ENCODE data around the gene SPATA25.

The SPATA25 gene

GRCh38 chr20:45848421-45848820 lies 39.0 kb downstream of the SPATA25 start:
- TF ChIP-seq USF1 (IDR thresholded peaks at IDR 0.05) (no peak), YY1 (IDR thresholded peaks at IDR 0.05; ENCODE audit: low read depth) (no peak), ZBTB7A (IDR thresholded peaks at IDR 0.05; ENCODE audit: low read depth) (no peak), EP300 (IDR thresholded peaks at IDR 0.05; ENCODE audit: borderline replicate concordance) (no peak), CREB1 (IDR thresholded peaks at IDR 0.05; ENCODE audit: low read depth) (no peak), TAF1 (IDR thresholded peaks at IDR 0.05; ENCODE audit: low read depth) (no peak), TEAD4 (IDR thresholded peaks at IDR 0.05) (no peak), FOXM1 (IDR thresholded peaks at IDR 0.05; ENCODE audit: borderline replicate concordance, low read depth) (no peak), MAX (IDR thresholded peaks at IDR 0.05) (no peak), RAD21 (IDR thresholded peaks at IDR 0.05; ENCODE audit: low read depth) (no peak)

- TF ChIP-seq NFIC (IDR thresholded peaks at IDR 0.05) (no peak), TEAD4 (IDR thresholded peaks at IDR 0.05) (no peak), REST (IDR thresholded peaks at IDR 0.05; ENCODE audit: low read depth) (no peak), RAD21 (IDR thresholded peaks at IDR 0.05; ENCODE audit: low read depth) (no peak), ZBTB7A (IDR thresholded peaks at IDR 0.05; ENCODE audit: low read depth) (no peak), USF1 (IDR thresholded peaks at IDR 0.05) (no peak), TCF12 (IDR thresholded peaks at IDR 0.05; ENCODE audit: low read depth) (no peak), YY1 (IDR thresholded peaks at IDR 0.05; ENCODE audit: low read depth) (no peak), FOXM1 (IDR thresholded peaks at IDR 0.05; ENCODE audit: borderline replicate concordance, low read depth) (no peak), CEBPB (IDR thresholded peaks at IDR 0.05) (no peak), EGR1 (IDR thresholded peaks at IDR 0.05) (no peak), EP300 (IDR thresholded peaks at IDR 0.05; ENCODE audit: borderline replicate concordance) (no peak), TAF1 (IDR thresholded peaks at IDR 0.05; ENCODE audit: low read depth) (no peak), CREB1 (IDR thresholded peaks at IDR 0.05; ENCODE audit: low read depth) (no peak), MAX (IDR thresholded peaks at IDR 0.05) (no peak)
Observed at GRCh38 chr20:45845452-45845851, 42.0 kb downstream of the SPATA25 start.

- no peak for TF ChIP-seq NFIC (IDR thresholded peaks at IDR 0.05)
- no peak for TF ChIP-seq USF1 (IDR thresholded peaks at IDR 0.05)
- TF ChIP-seq TEAD4 (IDR thresholded peaks at IDR 0.05) = no peak
- TF ChIP-seq TCF12 (IDR thresholded peaks at IDR 0.05; ENCODE audit: low read depth) = no peak
- no peak for TF ChIP-seq RAD21 (IDR thresholded peaks at IDR 0.05; ENCODE audit: low read depth)
- TF ChIP-seq EP300 (IDR thresholded peaks at IDR 0.05; ENCODE audit: borderline replicate concordance) = no peak
- TF ChIP-seq CEBPB (IDR thresholded peaks at IDR 0.05) = no peak
- TF ChIP-seq FOXM1 (IDR thresholded peaks at IDR 0.05; ENCODE audit: borderline replicate concordance, low read depth) = no peak
- TF ChIP-seq ZBTB7A (IDR thresholded peaks at IDR 0.05; ENCODE audit: low read depth) = no peak
- no peak for TF ChIP-seq EGR1 (IDR thresholded peaks at IDR 0.05)
- no peak for TF ChIP-seq TAF1 (IDR thresholded peaks at IDR 0.05; ENCODE audit: low read depth)
- no peak for TF ChIP-seq REST (IDR thresholded peaks at IDR 0.05; ENCODE audit: low read depth)
- no peak for TF ChIP-seq CREB1 (IDR thresholded peaks at IDR 0.05; ENCODE audit: low read depth)
- no peak for TF ChIP-seq YY1 (IDR thresholded peaks at IDR 0.05; ENCODE audit: low read depth)
- TF ChIP-seq MAX (IDR thresholded peaks at IDR 0.05) = no peak
Observed at GRCh38 chr20:45843506-45843905, 43.9 kb downstream of the SPATA25 start.

GRCh38 chr20:45842169-45842812 lies 45.1 kb downstream of the SPATA25 start:
- TF ChIP-seq TAF1 (IDR thresholded peaks at IDR 0.05; ENCODE audit: low read depth) (no peak), EGR1 (IDR thresholded peaks at IDR 0.05) (no peak), FOXM1 (IDR thresholded peaks at IDR 0.05; ENCODE audit: borderline replicate concordance, low read depth) (no peak), TCF12 (IDR thresholded peaks at IDR 0.05; ENCODE audit: low read depth) (no peak), YY1 (IDR thresholded peaks at IDR 0.05; ENCODE audit: low read depth) (no peak), TEAD4 (IDR thresholded peaks at IDR 0.05) (no peak), USF1 (IDR thresholded peaks at IDR 0.05) (no peak), EP300 (IDR thresholded peaks at IDR 0.05; ENCODE audit: borderline replicate concordance) (no peak), REST (IDR thresholded peaks at IDR 0.05; ENCODE audit: low read depth) (no peak), NFIC (IDR thresholded peaks at IDR 0.05) (no peak), CREB1 (IDR thresholded peaks at IDR 0.05; ENCODE audit: low read depth) (no peak), CEBPB (IDR thresholded peaks at IDR 0.05) (no peak), MAX (IDR thresholded peaks at IDR 0.05) (no peak), ZBTB7A (IDR thresholded peaks at IDR 0.05; ENCODE audit: low read depth) (no peak), RAD21 (IDR thresholded peaks at IDR 0.05; ENCODE audit: low read depth) (no peak)

All from Ishikawa (cell line).